ENCODE measurements around the gene DPYSL3.
A peak's percentile ranks its signal among the peaks of the same experiment; 100 is the strongest.

The DPYSL3 gene

GRCh38 chr5:147551677-147552076 is 41.8 kb upstream of the DPYSL3 start:
- H3K4me3 ChIP-seq (ENCODE audit: low read depth, low read length), result no peak overlapping the region
- TF ChIP-seq CTCF (conservative IDR thresholded peaks at IDR 0.05; ENCODE audit: low read depth, low read length), result no peak
- no peak for DNase-seq (ENCODE audit: low read depth)

DNA sequence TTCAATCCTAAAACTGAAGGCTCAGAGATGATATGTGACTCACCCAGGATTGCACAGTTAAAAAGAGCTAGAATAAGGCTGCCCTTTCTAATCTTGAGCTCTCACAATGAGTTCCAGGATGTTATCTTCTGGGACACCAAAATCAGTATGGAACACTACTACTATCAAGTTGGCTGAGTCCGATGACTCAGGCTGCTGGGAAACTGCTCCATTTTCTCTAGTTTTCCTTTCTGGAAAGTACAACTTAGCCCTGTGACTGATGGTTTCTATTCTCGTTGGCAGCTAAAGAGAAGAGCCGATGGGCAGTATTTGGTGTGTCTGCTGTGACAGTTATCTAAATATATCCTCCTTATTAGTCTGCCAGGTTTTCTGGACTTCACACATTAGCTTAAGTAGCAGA is 37.9 kb upstream of the DPYSL3 start:
- TF ChIP-seq CTCF (conservative IDR thresholded peaks at IDR 0.05; ENCODE audit: low read depth, low read length), result no peak
- H3K4me3 ChIP-seq (ENCODE audit: low read depth, low read length), result no peak overlapping the region
- peak; percentile 24 for DNase-seq (ENCODE audit: low read depth)

GRCh38 chr5:147544556-147544955 is 34.7 kb upstream of the DPYSL3 start:
- DNase-seq (ENCODE audit: low read depth), result no peak
- TF ChIP-seq CTCF (conservative IDR thresholded peaks at IDR 0.05; ENCODE audit: low read depth, low read length), result no peak
- H3K4me3 ChIP-seq (ENCODE audit: low read depth, low read length), result no peak overlapping the region

GRCh38 chr5:147539053-147539452 is 29.2 kb upstream of the DPYSL3 start:
- no peak for TF ChIP-seq CTCF (conservative IDR thresholded peaks at IDR 0.05; ENCODE audit: low read depth, low read length)
- H3K4me3 ChIP-seq (ENCODE audit: low read depth, low read length), result no peak overlapping the region
- peak; percentile 30 for DNase-seq (ENCODE audit: low read depth)

- TF ChIP-seq CTCF (conservative IDR thresholded peaks at IDR 0.05; ENCODE audit: low read depth, low read length), result no peak
- DNase-seq (ENCODE audit: low read depth), result peak; percentile 25
- H3K4me3 ChIP-seq (ENCODE audit: low read depth, low read length), result no peak overlapping the region
Measured at GRCh38 chr5:147538236-147538635, 28.4 kb upstream of the DPYSL3 start.

GRCh38 chr5:147534172-147534951 is 24.5 kb upstream of the DPYSL3 start:
- no peak for TF ChIP-seq CTCF (conservative IDR thresholded peaks at IDR 0.05; ENCODE audit: low read depth, low read length)
- no peak overlapping the region for H3K4me3 ChIP-seq (ENCODE audit: low read depth, low read length)
- peak; percentile 81 for DNase-seq (ENCODE audit: low read depth)

DNA sequence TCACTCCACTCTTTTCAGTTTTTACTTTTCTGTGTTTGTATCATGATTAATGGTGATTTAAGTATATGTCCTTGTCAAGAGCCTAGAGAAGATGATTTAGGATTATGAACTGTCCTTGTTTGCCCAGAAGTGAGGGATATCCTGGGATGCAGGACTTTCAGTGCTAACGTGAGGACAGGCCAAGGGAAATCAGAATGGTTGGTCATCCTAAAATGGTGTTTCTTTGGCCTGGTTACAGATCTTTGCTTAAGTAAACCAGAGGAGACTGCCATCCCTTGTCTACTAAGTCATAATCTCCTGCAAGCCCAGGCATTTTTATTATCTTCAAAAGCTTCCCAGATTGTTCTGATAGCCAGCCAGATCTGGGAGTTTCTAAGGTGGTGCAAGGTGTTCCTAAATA is 22.3 kb upstream of the DPYSL3 start:
- no peak overlapping the region for H3K4me3 ChIP-seq (ENCODE audit: low read depth, low read length)
- TF ChIP-seq CTCF (conservative IDR thresholded peaks at IDR 0.05; ENCODE audit: low read depth, low read length), result no peak
- no peak for DNase-seq (ENCODE audit: low read depth)

All from choroid plexus epithelial cell (primary cell).